Rectal smooth muscle tissue (tissue), 1 donor: Measurements from ENCODE around the gene AMPD2.

Experiments used
- H3K27ac ChIP-seq: one replicate; pipeline ENCODE4 v1.7.0; 2013; ENCODE audit warnings: low read depth, low read length, inconsistent platforms
- H3K27me3 ChIP-seq: one replicate; pipeline ENCODE4 v1.7.0; 2013; ENCODE audit warnings: low read length; ENCODE audit not compliant: control insufficient read depth, insufficient read depth
- H3K36me3 ChIP-seq: one replicate; pipeline ENCODE4 v1.7.0; 2013; ENCODE audit warnings: low read length; ENCODE audit not compliant: control insufficient read depth, insufficient read depth
- H3K4me1 ChIP-seq: one replicate; pipeline ENCODE4 v1.7.0; 2013; ENCODE audit warnings: low read length; ENCODE audit not compliant: control insufficient read depth, insufficient read depth
- H3K4me3 ChIP-seq: one replicate; pipeline ENCODE4 v1.7.0; 2013; ENCODE audit warnings: low read length
- H3K9ac ChIP-seq: one replicate; pipeline ENCODE4 v1.7.0; 2013; ENCODE audit warnings: low read length

AMPD2 gene

GRCh38 chr1:109627692-109628399 lies 8.2 kb downstream of the AMPD2 start:
- peaks cover 32% of the 10 kb centered on the region for H3K36me3 ChIP-seq
- H3K4me1 ChIP-seq = no peaks in the 10 kb centered on the region

GRCh38 chr1:109628540-109629321 lies 9.1 kb downstream of the AMPD2 start:
- Histone ChIP-seq H3K27ac (no peak overlapping the region), H3K4me1 (no peaks in the 10 kb centered on the region), H3K9ac (no peak overlapping the region)

More at GRCh38 chr1:109627692-109628399, 8.2 kb downstream of the AMPD2 start:
- Histone ChIP-seq H3K9ac (no peak overlapping the region), H3K27ac (no peak overlapping the region), H3K27me3 (no peaks in the 10 kb centered on the region), H3K4me3 (no peak overlapping the region)

GRCh38 chr1:109629372-109630030 lies 9.9 kb downstream of the AMPD2 start:
- Histone ChIP-seq H3K27ac (no peak overlapping the region), H3K27me3 (no peaks in the 10 kb centered on the region), H3K4me3 (no peak overlapping the region), H3K36me3 (peaks cover 32% of the 10 kb centered on the region), H3K9ac (no peak overlapping the region), H3K4me1 (no peaks in the 10 kb centered on the region)

More at GRCh38 chr1:109628540-109629321, 9.1 kb downstream of the AMPD2 start:
- peaks cover 32% of the 10 kb centered on the region for H3K36me3 ChIP-seq
- H3K4me3 ChIP-seq = no peak overlapping the region
- H3K27me3 ChIP-seq = no peaks in the 10 kb centered on the region

- Histone ChIP-seq H3K36me3 (peaks cover 32% of the 10 kb centered on the region), H3K4me1 (no peaks in the 10 kb centered on the region), H3K4me3 (no peak overlapping the region), H3K27ac (no peak overlapping the region), H3K9ac (no peak overlapping the region), H3K27me3 (no peaks in the 10 kb centered on the region)
These were observed 10.7 kb downstream of the AMPD2 start for GRCh38 chr1:109630081-109630897.

GRCh38 chr1:109630898-109631512 lies 11.4 kb downstream of the AMPD2 start:
- Histone ChIP-seq H3K27me3 (no peaks in the 10 kb centered on the region), H3K9ac (no peak overlapping the region), H3K36me3 (peaks cover 31% of the 10 kb centered on the region), H3K4me3 (no peak overlapping the region), H3K4me1 (peaks cover under 1% of the 10 kb centered on the region), H3K27ac (no peak overlapping the region)

GRCh38 chr1:109631513-109632505 lies 12.2 kb downstream of the AMPD2 start:
- peaks cover 4% of the 10 kb centered on the region for H3K4me1 ChIP-seq
- no peaks in the 10 kb centered on the region for H3K27me3 ChIP-seq
- H3K4me3 ChIP-seq = no peak overlapping the region
- H3K36me3 ChIP-seq = peaks cover 30% of the 10 kb centered on the region
- H3K27ac ChIP-seq = no peak overlapping the region
- no peak overlapping the region for H3K9ac ChIP-seq

GRCh38 chr1:109632671-109633346 lies 13.2 kb downstream of the AMPD2 start:
- H3K4me3 ChIP-seq = no peak overlapping the region
- H3K27me3 ChIP-seq = no peaks in the 10 kb centered on the region
- H3K27ac ChIP-seq = no peak overlapping the region
- H3K36me3 ChIP-seq = peaks cover 23% of the 10 kb centered on the region
- H3K4me1 ChIP-seq = peaks cover 4% of the 10 kb centered on the region
- no peak overlapping the region for H3K9ac ChIP-seq

GRCh38 chr1:109634292-109634691 lies 14.7 kb downstream of the AMPD2 start:
- H3K4me1 ChIP-seq = peaks cover 4% of the 10 kb centered on the region
- no peak overlapping the region for H3K27ac ChIP-seq
- H3K36me3 ChIP-seq = peaks cover 8% of the 10 kb centered on the region
- H3K4me3 ChIP-seq = no peak overlapping the region
- H3K27me3 ChIP-seq = no peaks in the 10 kb centered on the region
- H3K9ac ChIP-seq = no peak overlapping the region

- H3K36me3 ChIP-seq = peaks cover 3% of the 10 kb centered on the region
- no peaks in the 10 kb centered on the region for H3K27me3 ChIP-seq
- H3K4me1 ChIP-seq = peaks cover 4% of the 10 kb centered on the region
- H3K4me3 ChIP-seq = no peak overlapping the region
- H3K27ac ChIP-seq = no peak overlapping the region
- H3K9ac ChIP-seq = no peak overlapping the region
These were observed 15.4 kb downstream of the AMPD2 start for GRCh38 chr1:109634771-109635750.

GRCh38 chr1:109635862-109636200 lies 16.2 kb downstream of the AMPD2 start:
- H3K27ac ChIP-seq = no peak overlapping the region
- H3K9ac ChIP-seq = no peak overlapping the region
- H3K4me1 ChIP-seq = peaks cover 4% of the 10 kb centered on the region
- H3K27me3 ChIP-seq = no peaks in the 10 kb centered on the region
- no peak overlapping the region for H3K4me3 ChIP-seq
- H3K36me3 ChIP-seq = peaks cover 3% of the 10 kb centered on the region
